ENCODE data around the gene PDZD2.

PDZD2 gene

DNA sequence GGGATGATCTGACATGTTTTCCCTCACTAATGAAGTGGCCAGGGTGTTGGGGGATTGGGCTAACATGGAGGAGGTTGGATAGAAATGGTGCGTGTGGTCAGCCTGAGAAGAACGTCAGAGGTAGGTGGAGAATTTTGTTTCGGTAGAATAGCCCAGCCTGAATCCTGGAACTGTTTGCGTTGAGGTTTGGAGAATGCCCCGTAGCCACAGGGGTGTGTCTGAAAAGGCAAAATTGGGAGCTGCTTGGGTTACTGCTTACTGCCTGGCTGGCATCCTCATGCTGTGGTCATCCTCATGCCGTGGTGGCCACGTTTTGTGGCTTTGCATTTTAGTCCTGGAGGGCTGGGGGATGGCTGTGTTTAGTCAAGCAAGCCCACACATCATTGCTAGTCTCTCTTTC lies 298.3 kb downstream of the PDZD2 start:
- Histone ChIP-seq H3K4me3 (ENCODE audit: low read depth in 1 of 2, low read length in 1 of 2) (no peak overlapping the region), H3K27ac (no peak overlapping the region), H3K36me3 (no peaks in the 10 kb centered on the region), H3K9me3 (no peaks in the 10 kb centered on the region), H3K4me1 (ENCODE audit: control insufficient read depth in 1 of 2, insufficient read depth in 1 of 2, low read depth in 1 of 2, low read length in 1 of 2) (peaks cover 0 to 8% of the 10 kb centered on the region in 2 experiments), H3K27me3 (no peaks in the 10 kb centered on the region)
- TF ChIP-seq CTCF (IDR thresholded peaks at IDR 0.05): no peak

- no peaks in the 10 kb centered on the region for H3K27me3 ChIP-seq
- H3K27ac ChIP-seq: no peak overlapping the region
- H3K9me3 ChIP-seq: no peaks in the 10 kb centered on the region
- peaks cover 0 to 8% of the 10 kb centered on the region in 2 experiments for H3K4me1 ChIP-seq (ENCODE audit: control insufficient read depth in 1 of 2, insufficient read depth in 1 of 2, low read depth in 1 of 2, low read length in 1 of 2)
- no peak for TF ChIP-seq CTCF (IDR thresholded peaks at IDR 0.05)
- H3K36me3 ChIP-seq: no peaks in the 10 kb centered on the region
- no peak overlapping the region for H3K4me3 ChIP-seq (ENCODE audit: low read depth in 1 of 2, low read length in 1 of 2)
Observed at GRCh38 chr5:31937703-31938102, 298.8 kb downstream of the PDZD2 start.

DNA sequence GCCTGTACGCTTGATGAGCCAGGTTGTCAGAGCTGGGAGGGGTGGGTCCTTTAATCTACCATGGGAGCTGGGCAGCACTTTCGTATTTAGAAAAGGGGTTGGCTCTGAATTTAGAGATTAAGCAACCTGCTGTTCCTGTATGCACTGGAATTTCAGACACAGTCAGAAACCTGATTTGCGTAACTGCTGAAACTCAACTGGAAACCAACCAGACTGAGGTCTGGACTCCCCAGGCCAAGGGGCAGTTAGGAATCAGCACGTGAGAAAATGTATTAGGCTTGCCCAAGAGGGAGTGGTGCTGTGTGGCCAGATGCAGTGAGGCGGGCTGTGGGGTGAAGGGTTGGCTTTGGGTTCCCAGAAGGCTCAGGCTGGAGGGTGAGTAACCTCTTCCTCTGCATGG lies 300.2 kb downstream of the PDZD2 start:
- H3K36me3 ChIP-seq: no peaks in the 10 kb centered on the region
- TF ChIP-seq CTCF (IDR thresholded peaks at IDR 0.05): no peak
- H3K27me3 ChIP-seq: no peaks in the 10 kb centered on the region
- H3K4me1 ChIP-seq (ENCODE audit: control insufficient read depth in 1 of 2, insufficient read depth in 1 of 2, low read depth in 1 of 2, low read length in 1 of 2): peaks cover 0 to 8% of the 10 kb centered on the region in 2 experiments
- no peaks in the 10 kb centered on the region for H3K9me3 ChIP-seq
- H3K4me3 ChIP-seq (ENCODE audit: low read depth in 1 of 2, low read length in 1 of 2): no peak overlapping the region
- no peak overlapping the region for H3K27ac ChIP-seq

DNA sequence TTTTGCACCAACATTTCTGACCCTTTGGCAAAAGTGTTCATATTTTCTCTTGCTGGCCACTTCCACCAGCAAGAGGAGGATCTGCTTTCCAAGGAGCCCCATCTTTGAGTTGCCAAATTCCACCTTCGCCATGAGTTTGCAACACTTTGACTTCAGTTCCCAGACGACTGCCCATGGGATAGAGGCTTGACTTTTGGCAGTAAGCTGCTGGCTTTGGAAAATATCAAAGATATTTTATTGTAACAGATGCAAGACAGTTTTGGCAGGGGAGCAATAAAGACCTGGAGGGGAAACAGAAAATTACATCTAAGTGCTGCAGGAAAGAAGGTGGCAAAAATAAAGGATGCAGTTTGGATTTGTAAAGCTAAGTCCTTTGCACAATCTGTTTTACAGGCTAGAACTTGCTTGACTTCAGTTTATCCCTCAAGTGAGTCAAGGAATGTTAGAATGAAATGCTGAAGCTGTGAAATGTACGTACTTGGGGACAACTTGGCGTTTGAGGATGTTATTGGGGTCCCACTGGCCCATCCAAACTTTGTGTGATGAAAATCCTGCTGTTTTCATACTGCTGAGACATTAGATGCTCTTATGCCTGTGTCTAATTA lies 302.3 kb downstream of the PDZD2 start:
- Histone ChIP-seq H3K36me3 (no peaks in the 10 kb centered on the region), H3K4me3 (ENCODE audit: low read depth in 1 of 2, low read length in 1 of 2) (no peak overlapping the region), H3K9me3 (no peaks in the 10 kb centered on the region), H3K27me3 (no peaks in the 10 kb centered on the region), H3K4me1 (ENCODE audit: control insufficient read depth in 1 of 2, insufficient read depth in 1 of 2, low read depth in 1 of 2, low read length in 1 of 2) (peaks cover 0 to 8% of the 10 kb centered on the region in 2 experiments), H3K27ac (no peak overlapping the region)
- TF ChIP-seq CTCF (IDR thresholded peaks at IDR 0.05): no peak

GRCh38 chr5:31942546-31942945 lies 303.6 kb downstream of the PDZD2 start:
- Histone ChIP-seq H3K36me3 (no peaks in the 10 kb centered on the region), H3K4me1 (ENCODE audit: control insufficient read depth in 1 of 2, insufficient read depth in 1 of 2, low read depth in 1 of 2, low read length in 1 of 2) (peaks cover 0 to 8% of the 10 kb centered on the region in 2 experiments), H3K4me3 (ENCODE audit: low read depth in 1 of 2, low read length in 1 of 2) (no peak overlapping the region), H3K9me3 (no peaks in the 10 kb centered on the region), H3K27ac (no peak overlapping the region), H3K27me3 (no peaks in the 10 kb centered on the region)
- no peak for TF ChIP-seq CTCF (IDR thresholded peaks at IDR 0.05)

All from neutrophil (primary cell).